Stimulated activated CD4-positive, alpha-beta T cell treated with anti-CD3 and anti-CD28 coated beads, Interleukin-12 subunit alpha, Interleukin-12 subunit beta, amount 100 ng/mL, for 24 hours (primary cell): ENCODE data around the gene ANKIB1.

Source experiments
- DNase-seq, 2 experiments: peaks; one replicate each; pipeline ENCODE4 v3.0.0-alpha.2; 2020; ENCODE audit warnings: low read depth in 2 of 2

The ANKIB1 gene

DNA sequence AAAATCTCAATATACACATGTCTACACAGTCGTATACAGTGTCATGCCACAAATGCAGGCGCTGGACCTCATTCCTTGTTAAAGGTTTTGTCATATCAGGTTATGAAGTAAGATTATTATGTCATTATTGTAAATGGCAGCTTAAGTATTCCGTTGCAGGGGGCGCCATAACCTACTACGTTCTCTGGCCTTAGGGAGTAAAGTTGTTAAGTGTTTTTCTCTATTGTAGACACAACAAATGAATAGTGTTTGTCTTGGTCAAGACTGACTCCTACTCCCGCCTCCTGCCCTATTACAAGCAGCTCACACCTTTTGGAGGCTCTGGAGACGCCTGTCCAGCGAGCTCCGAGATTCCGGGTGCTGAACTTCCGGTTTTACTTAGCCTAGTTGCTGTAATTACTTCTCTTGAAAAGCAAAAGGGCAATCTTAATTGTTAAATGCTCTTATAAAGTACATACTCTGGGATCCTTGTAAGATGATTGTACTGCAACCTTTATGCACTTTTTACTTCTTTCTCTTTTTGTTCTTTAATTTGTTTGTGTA lies 202.5 kb downstream of the ANKIB1 start:
- DNase-seq = peak; percentile 7 to 27
